Endothelial cell of umbilical vein (primary cell): Measurements from ENCODE around the gene CHN2.

Experiments
- EZH2 ChIP-seq: IDR thresholded peaks from 2 replicates; pipeline ENCODE4 v1.6.1; 2012; ENCODE audit warnings: borderline replicate concordance, low read depth, mild to moderate bottlenecking, moderate library complexity, low read length, inconsistent platforms; ENCODE audit not compliant: severe bottlenecking
- JUN ChIP-seq: IDR thresholded peaks from 2 replicates; pipeline ENCODE4 v1.6.1; 2011; ENCODE audit warnings: borderline replicate concordance, low read depth; ENCODE audit not compliant: insufficient read length, insufficient read depth
- MYC ChIP-seq: IDR thresholded peaks from one replicate; pipeline ENCODE4 v1.6.1; 2011; ENCODE audit warnings: mild to moderate bottlenecking, low read depth, low read length
- POLR2A ChIP-seq: IDR thresholded peaks from 2 replicates; pipeline ENCODE4 v1.6.1; 2012; ENCODE audit warnings: low read depth, mild to moderate bottlenecking, control low read depth, low read length
- POLR2AphosphoS5 ChIP-seq: IDR thresholded peaks from 2 replicates; pipeline ENCODE4 v1.6.1; 2012; ENCODE audit warnings: low read depth, mild to moderate bottlenecking, control low read depth, low read length, moderate library complexity; ENCODE audit not compliant: insufficient read depth
- TF ChIP-seq, protein P1 (sequence below), 2 donors: IDR thresholded peaks; 1 replicate in 1 of 2; 2 replicates in 1 of 2; pipeline ENCODE4 v1.5.1; 2011; ENCODE audit warnings: low read length in 2 of 2, mild to moderate bottlenecking in 2 of 2, moderate library complexity in 2 of 2, control low read depth in 1 of 2, inconsistent platforms in 1 of 2, low read depth in 1 of 2; ENCODE audit not compliant: insufficient read depth in 1 of 2; ENCODE audit errors: extremely low read depth in 1 of 2
- TF ChIP-seq, protein P2 (sequence below): IDR thresholded peaks from 2 replicates; pipeline ENCODE4 v1.6.1; 2011; ENCODE audit not compliant: insufficient read depth, insufficient read length

DNA sequence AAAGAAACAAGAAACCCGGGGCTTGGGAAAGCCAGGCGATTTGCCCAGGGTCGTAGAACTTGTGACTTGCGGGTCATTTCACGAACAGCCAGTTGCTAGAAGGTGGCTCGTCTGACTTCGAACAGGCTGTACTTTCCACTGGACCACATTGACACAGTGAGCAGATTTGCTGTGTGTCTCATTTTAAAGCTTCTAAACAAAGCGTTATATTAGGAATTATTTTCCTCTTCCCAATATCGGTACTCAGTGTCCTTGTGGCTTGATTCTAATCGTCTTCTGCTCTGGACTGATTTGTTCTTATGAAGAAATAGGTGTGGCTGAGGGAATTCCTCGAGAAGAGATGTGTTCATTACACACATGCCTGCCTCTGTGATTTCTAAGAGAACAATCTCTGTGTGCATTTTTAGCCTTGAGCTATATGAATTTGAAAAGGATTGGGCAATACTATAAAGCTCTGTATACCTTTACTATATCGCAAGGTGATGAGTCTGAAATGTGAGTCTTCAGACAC is 219.1 kb downstream of the CHN2 start:
- TF ChIP-seq POLR2A: no peak
- TF ChIP-seq EZH2: no peak
- TF ChIP-seq, protein P1, sequence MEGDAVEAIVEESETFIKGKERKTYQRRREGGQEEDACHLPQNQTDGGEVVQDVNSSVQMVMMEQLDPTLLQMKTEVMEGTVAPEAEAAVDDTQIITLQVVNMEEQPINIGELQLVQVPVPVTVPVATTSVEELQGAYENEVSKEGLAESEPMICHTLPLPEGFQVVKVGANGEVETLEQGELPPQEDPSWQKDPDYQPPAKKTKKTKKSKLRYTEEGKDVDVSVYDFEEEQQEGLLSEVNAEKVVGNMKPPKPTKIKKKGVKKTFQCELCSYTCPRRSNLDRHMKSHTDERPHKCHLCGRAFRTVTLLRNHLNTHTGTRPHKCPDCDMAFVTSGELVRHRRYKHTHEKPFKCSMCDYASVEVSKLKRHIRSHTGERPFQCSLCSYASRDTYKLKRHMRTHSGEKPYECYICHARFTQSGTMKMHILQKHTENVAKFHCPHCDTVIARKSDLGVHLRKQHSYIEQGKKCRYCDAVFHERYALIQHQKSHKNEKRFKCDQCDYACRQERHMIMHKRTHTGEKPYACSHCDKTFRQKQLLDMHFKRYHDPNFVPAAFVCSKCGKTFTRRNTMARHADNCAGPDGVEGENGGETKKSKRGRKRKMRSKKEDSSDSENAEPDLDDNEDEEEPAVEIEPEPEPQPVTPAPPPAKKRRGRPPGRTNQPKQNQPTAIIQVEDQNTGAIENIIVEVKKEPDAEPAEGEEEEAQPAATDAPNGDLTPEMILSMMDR (IDR thresholded peaks at IDR 0.05; ENCODE audit: extremely low read depth in 1 of 2, insufficient read depth in 1 of 2, low read depth in 1 of 2, low read length in 2 of 2): no peak
- TF ChIP-seq POLR2AphosphoS5: no peak
- no peak for TF ChIP-seq JUN
- TF ChIP-seq MYC: no peak
- TF ChIP-seq, protein P2, sequence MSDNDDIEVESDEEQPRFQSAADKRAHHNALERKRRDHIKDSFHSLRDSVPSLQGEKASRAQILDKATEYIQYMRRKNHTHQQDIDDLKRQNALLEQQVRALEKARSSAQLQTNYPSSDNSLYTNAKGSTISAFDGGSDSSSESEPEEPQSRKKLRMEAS: no peak
